HG02884 (cell line): ENCODE data around the gene LGR6.

Experiments used
- ATAC-seq: cut with Tn5 transposase; IDR thresholded peaks from one replicate; pipeline ENCODE4 v1.9.1; 2021; ENCODE audit warnings: mild to moderate bottlenecking, moderate library complexity; ENCODE audit not compliant: unreplicated experiment

Gene LGR6

GRCh38 chr1:202215472-202216130, 22.0 kb downstream of the LGR6 start:
- ATAC-seq = no peak

- ATAC-seq = no peak
These were observed 23.1 kb downstream of the LGR6 start for GRCh38 chr1:202216691-202217090.

GRCh38 chr1:202217516-202217915, 23.9 kb downstream of the LGR6 start:
- no peak for ATAC-seq

- ATAC-seq = no peak
These were observed 24.4 kb downstream of the LGR6 start for GRCh38 chr1:202217951-202218350.

- ATAC-seq = no peak
These were observed 27.1 kb downstream of the LGR6 start for GRCh38 chr1:202220733-202221132.

- ATAC-seq = no peak
These were observed 28.6 kb downstream of the LGR6 start for GRCh38 chr1:202221911-202222909.

- ATAC-seq = no peak
These were observed 29.7 kb downstream of the LGR6 start for GRCh38 chr1:202223121-202223860.

GRCh38 chr1:202224453-202224852, 30.9 kb downstream of the LGR6 start:
- no peak for ATAC-seq

- no peak for ATAC-seq
These were observed 31.5 kb downstream of the LGR6 start for GRCh38 chr1:202225131-202225530.

- ATAC-seq = no peak
These were observed 33.6 kb downstream of the LGR6 start for GRCh38 chr1:202227053-202227672.

- no peak for ATAC-seq
These were observed 34.4 kb downstream of the LGR6 start for GRCh38 chr1:202227997-202228401.

- no peak for ATAC-seq
These were observed 35.0 kb downstream of the LGR6 start for GRCh38 chr1:202228484-202229122.

GRCh38 chr1:202229376-202229775, 35.8 kb downstream of the LGR6 start:
- no peak for ATAC-seq

- ATAC-seq = no peak
These were observed 36.7 kb downstream of the LGR6 start for GRCh38 chr1:202230061-202230938.

- no peak for ATAC-seq
These were observed 37.5 kb downstream of the LGR6 start for GRCh38 chr1:202230939-202231645.

GRCh38 chr1:202233171-202233570, 39.6 kb downstream of the LGR6 start:
- no peak for ATAC-seq

- no peak for ATAC-seq
These were observed 40.2 kb downstream of the LGR6 start for GRCh38 chr1:202233804-202234203.

- no peak for ATAC-seq
These were observed 40.9 kb downstream of the LGR6 start for GRCh38 chr1:202234331-202235002.
